ENCODE measurements around the gene ALDH5A1.

The ALDH5A1 gene

GRCh38 chr6:24569811-24570210 lies 75.0 kb downstream of the ALDH5A1 start:
- no peak for ATAC-seq
- TF ChIP-seq RARB (CRISPR knock-in tag; IDR thresholded peaks at IDR 0.05), result no peak
- no peak for TF ChIP-seq ARNTL (CRISPR knock-in tag; IDR thresholded peaks at IDR 0.05; ENCODE audit: borderline replicate concordance, low read depth)
- TF ChIP-seq TCF4 (CRISPR knock-in tag; IDR thresholded peaks at IDR 0.05; ENCODE audit: borderline replicate concordance), result no peak
- TF ChIP-seq, protein P1, sequence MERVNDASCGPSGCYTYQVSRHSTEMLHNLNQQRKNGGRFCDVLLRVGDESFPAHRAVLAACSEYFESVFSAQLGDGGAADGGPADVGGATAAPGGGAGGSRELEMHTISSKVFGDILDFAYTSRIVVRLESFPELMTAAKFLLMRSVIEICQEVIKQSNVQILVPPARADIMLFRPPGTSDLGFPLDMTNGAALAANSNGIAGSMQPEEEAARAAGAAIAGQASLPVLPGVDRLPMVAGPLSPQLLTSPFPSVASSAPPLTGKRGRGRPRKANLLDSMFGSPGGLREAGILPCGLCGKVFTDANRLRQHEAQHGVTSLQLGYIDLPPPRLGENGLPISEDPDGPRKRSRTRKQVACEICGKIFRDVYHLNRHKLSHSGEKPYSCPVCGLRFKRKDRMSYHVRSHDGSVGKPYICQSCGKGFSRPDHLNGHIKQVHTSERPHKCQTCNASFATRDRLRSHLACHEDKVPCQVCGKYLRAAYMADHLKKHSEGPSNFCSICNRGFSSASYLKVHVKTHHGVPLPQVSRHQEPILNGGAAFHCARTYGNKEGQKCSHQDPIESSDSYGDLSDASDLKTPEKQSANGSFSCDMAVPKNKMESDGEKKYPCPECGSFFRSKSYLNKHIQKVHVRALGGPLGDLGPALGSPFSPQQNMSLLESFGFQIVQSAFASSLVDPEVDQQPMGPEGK (CRISPR knock-in tag; IDR thresholded peaks at IDR 0.05; ENCODE audit: borderline replicate concordance), result no peak
- no peak for TF ChIP-seq ZNF8 (CRISPR knock-in tag; IDR thresholded peaks at IDR 0.05)
- TF ChIP-seq GLIS3 (CRISPR knock-in tag; IDR thresholded peaks at IDR 0.05), result no peak
- TF ChIP-seq, protein P2, sequence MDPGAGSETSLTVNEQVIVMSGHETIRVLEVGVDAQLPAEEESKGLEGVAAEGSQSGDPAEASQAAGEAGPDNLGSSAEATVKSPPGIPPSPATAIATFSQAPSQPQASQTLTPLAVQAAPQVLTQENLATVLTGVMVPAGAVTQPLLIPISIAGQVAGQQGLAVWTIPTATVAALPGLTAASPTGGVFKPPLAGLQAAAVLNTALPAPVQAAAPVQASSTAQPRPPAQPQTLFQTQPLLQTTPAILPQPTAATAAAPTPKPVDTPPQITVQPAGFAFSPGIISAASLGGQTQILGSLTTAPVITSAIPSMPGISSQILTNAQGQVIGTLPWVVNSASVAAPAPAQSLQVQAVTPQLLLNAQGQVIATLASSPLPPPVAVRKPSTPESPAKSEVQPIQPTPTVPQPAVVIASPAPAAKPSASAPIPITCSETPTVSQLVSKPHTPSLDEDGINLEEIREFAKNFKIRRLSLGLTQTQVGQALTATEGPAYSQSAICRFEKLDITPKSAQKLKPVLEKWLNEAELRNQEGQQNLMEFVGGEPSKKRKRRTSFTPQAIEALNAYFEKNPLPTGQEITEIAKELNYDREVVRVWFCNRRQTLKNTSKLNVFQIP (CRISPR knock-in tag; IDR thresholded peaks at IDR 0.05; ENCODE audit: borderline replicate concordance, low read depth), result no peak
- TF ChIP-seq BACH2 (CRISPR knock-in tag; IDR thresholded peaks at IDR 0.05; ENCODE audit: borderline replicate concordance), result no peak
- TF ChIP-seq ZNF70 (CRISPR knock-in tag; IDR thresholded peaks at IDR 0.05), result no peak
- no peak for TF ChIP-seq TOX (CRISPR knock-in tag; IDR thresholded peaks at IDR 0.05; ENCODE audit: borderline replicate concordance)
- TF ChIP-seq TSHZ2 (CRISPR knock-in tag; IDR thresholded peaks at IDR 0.05), result no peak
- TF ChIP-seq ISL1 (CRISPR knock-in tag; IDR thresholded peaks at IDR 0.05), result no peak

DNA sequence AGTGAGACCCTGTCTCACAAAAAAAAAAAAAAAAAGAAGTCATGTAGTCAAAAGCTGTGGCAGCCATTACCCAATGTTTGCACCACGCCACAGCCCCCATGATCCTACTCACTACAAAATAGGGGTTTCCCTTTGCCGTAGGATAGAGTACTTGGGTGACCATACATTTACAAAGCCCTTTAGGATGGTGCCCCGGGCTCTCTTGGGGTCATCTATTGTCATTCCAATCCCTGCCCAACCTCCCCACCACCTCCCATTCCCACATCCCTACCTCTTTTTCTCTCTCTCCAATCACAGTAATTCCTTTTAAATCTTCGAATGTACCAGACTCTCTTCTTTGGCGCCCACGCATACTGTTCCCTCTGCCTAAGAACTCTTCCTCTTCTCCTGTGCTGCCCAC lies 76.6 kb downstream of the ALDH5A1 start:
- no peak for ATAC-seq
- TF ChIP-seq, protein P1 (CRISPR knock-in tag; IDR thresholded peaks at IDR 0.05; ENCODE audit: borderline replicate concordance), result no peak
- TF ChIP-seq TCF4 (CRISPR knock-in tag; IDR thresholded peaks at IDR 0.05; ENCODE audit: borderline replicate concordance) (no peak), ZFP3 (CRISPR knock-in tag; IDR thresholded peaks at IDR 0.05) (no peak), GLIS3 (CRISPR knock-in tag; IDR thresholded peaks at IDR 0.05) (no peak), SNAI2 (CRISPR knock-in tag; IDR thresholded peaks at IDR 0.05) (no peak)

- no peak for ATAC-seq
- TF ChIP-seq ARNTL (CRISPR knock-in tag; IDR thresholded peaks at IDR 0.05; ENCODE audit: borderline replicate concordance, low read depth) (no peak), SNAI2 (CRISPR knock-in tag; IDR thresholded peaks at IDR 0.05) (no peak), ZNF8 (CRISPR knock-in tag; IDR thresholded peaks at IDR 0.05) (no peak), ESRRG (CRISPR knock-in tag; IDR thresholded peaks at IDR 0.05) (no peak), PPARA (CRISPR knock-in tag; IDR thresholded peaks at IDR 0.05; ENCODE audit: borderline replicate concordance) (no peak), CREB5 (CRISPR knock-in tag; IDR thresholded peaks at IDR 0.05; ENCODE audit: low read depth) (no peak), ZNF70 (CRISPR knock-in tag; IDR thresholded peaks at IDR 0.05) (no peak), TCF4 (CRISPR knock-in tag; IDR thresholded peaks at IDR 0.05; ENCODE audit: borderline replicate concordance) (no peak), GLIS3 (CRISPR knock-in tag; IDR thresholded peaks at IDR 0.05) (no peak), RARB (CRISPR knock-in tag; IDR thresholded peaks at IDR 0.05) (no peak), CSRNP3 (CRISPR knock-in tag; IDR thresholded peaks at IDR 0.05) (no peak), BACH2 (CRISPR knock-in tag; IDR thresholded peaks at IDR 0.05; ENCODE audit: borderline replicate concordance) (no peak), ZC3H10 (CRISPR knock-in tag; IDR thresholded peaks at IDR 0.05) (no peak), ZNF565 (CRISPR knock-in tag; conservative IDR thresholded peaks at IDR 0.05; ENCODE audit: low read depth) (no peak), TSHZ2 (CRISPR knock-in tag; IDR thresholded peaks at IDR 0.05) (no peak)
- TF ChIP-seq, protein P1 (CRISPR knock-in tag; IDR thresholded peaks at IDR 0.05; ENCODE audit: borderline replicate concordance), result no peak
Measured at GRCh38 chr6:24574809-24575208, 80.0 kb downstream of the ALDH5A1 start.

Measured in SK-N-SH treated with all-trans-retinoic acid at 6 μM for 48 hours (cell line).